ENCODE data around the gene PRR20B.
"Not testable (repeated sequence)": the region's sequence is repeated elsewhere in the genome, so short reads cannot be mapped to it uniquely, and the experiment has no call there.

Gene PRR20B

GRCh38 chr13:57147188-57147587 lies at the start of gene PRR20B:
Gene PRR20B (plus strand): TSS chr13:57147488. CDS start chr13:57147875, 387 bp downstream.
- DNase-seq (ENCODE audit: low read depth in 2 of 3, low spot score in 1 of 3), result not testable (repeated sequence)

GRCh38 chr13:57114945-57115344 lies 32.3 kb upstream of the PRR20B start:
- no peak for DNase-seq (ENCODE audit: low read depth in 2 of 3, low spot score in 1 of 3)

DNA sequence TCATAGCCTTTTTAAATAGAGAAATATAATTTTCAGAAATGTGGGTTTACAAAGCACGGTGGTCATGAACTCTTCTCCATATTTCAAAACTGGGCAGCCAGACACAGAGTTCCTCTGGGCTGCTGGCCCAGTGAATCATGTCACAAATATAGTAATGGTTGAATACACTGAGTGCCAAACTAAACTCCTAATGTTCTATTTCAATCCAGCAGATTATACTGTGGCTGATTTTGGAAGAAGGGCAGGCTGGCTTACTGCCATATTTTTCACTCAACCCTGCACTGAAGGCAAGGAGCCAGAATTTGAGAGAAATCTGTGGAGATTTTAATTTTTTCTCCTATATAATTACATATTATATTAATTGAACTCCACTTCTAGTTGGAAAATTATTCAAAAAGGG lies 23.6 kb upstream of the PRR20B start:
- no peak for DNase-seq (ENCODE audit: low read depth in 2 of 3, low spot score in 1 of 3)

- DNase-seq (ENCODE audit: low read depth in 2 of 3, low spot score in 1 of 3), result no peak
Observed at GRCh38 chr13:57128909-57129308, 18.4 kb upstream of the PRR20B start.

GRCh38 chr13:57136093-57136492 lies 11.2 kb upstream of the PRR20B start:
- DNase-seq (ENCODE audit: low read depth in 2 of 3, low spot score in 1 of 3), result no peak

DNA sequence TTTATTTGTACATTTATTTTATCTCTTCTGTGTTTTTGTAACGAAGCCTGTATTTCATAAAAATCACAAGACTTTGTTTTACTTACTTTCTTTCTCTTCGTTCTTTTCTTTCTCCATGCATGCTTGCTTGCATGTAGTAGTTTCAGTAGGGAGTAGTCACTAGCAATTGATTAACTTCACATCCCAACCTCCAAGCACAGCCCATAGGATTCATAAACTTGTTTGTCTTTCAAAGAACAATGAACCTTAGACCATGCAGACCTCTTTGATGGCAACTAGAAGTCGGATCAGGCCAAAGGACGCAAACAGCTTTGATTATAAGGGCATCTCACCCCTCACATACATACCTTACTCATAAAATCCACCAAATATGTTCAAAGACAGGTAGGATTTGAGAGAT lies 9.7 kb upstream of the PRR20B start:
- DNase-seq (ENCODE audit: low read depth in 2 of 3, low spot score in 1 of 3), result no peak

DNA sequence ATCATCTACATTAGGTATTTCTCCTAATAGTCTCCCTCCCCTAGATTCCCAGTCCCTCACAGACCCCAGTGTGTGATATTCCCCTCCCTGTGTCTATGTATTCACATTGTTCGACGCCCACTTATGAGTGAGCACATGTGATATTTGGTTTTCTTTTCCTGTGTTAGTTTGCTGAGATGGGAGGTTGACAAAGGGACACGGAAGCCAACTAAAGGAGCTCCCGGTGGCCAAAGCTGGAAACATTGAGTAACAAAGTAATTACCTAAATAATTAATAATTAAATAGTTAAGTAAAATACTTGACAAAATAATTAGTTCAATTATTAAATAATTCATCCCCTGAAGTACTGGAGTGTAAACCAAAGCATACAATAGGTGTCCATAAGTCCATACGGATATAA lies 8.3 kb upstream of the PRR20B start:
- DNase-seq (ENCODE audit: low read depth in 2 of 3, low spot score in 1 of 3), result no peak

GRCh38 chr13:57139781-57140180 lies 7.5 kb upstream of the PRR20B start:
- not testable (repeated sequence) for DNase-seq (ENCODE audit: low read depth in 2 of 3, low spot score in 1 of 3)

GRCh38 chr13:57140235-57140968 lies 6.9 kb upstream of the PRR20B start, which contains the start of gene PRR20A:
Gene PRR20A (plus strand): TSS chr13:57140918. CDS start chr13:57141305, 387 bp downstream.
- not testable (repeated sequence) for DNase-seq (ENCODE audit: low read depth in 2 of 3, low spot score in 1 of 3)

DNA sequence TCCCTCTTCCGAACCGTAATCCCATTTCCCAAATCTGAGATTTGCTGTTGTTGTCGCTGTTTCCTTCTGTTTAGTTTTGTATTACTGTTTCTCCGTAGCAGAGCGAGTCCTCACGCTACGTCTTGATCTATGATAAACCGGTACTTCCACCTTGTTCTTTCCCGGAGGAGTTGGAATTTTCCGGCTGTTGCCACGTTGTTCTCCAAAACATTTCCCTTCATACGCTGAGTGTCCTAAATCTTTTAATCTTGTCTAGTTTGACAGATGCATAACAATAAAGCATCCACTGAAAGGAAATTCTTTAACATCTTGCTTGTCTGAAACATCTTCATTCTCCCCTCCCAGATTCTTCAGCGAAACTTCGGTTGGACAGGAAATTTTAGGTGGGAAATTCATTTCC lies 818 bp downstream of the PRR20B start:
- DNase-seq (ENCODE audit: low read depth in 2 of 3, low spot score in 1 of 3), result not testable (repeated sequence)

GRCh38 chr13:57153761-57154160 lies 6.5 kb downstream of the PRR20B start, which contains the start of gene PRR20C:
Gene PRR20C (plus strand): TSS chr13:57154061. CDS start chr13:57154448, 387 bp downstream.
- DNase-seq (ENCODE audit: low read depth in 2 of 3, low spot score in 1 of 3), result not testable (repeated sequence)

DNA sequence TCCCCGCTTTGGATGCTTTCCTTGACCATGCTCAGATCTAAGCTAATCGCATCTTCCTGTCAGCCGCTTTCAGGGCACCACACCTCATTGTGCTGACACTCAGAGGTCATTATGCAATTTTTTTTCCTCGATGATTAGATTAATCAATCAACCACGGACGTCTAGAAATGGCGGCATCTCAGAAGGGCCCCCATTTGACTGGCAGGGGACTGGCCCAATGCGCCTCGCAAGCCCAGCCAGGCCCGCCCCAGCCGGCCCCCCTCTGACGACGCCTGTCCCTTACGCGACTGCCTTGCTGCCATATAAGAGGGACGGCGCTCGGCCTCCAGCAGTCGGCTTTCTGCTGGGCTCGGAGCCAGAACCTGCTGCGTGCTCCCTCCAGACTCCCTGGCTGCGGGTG lies 13.0 kb downstream of the PRR20B start, which contains the start of gene PRR20D:
Gene PRR20D, plus strand, starts transcription at position 301 of the 400 bp plus-strand sequence. CDS start 387 bp downstream, outside the sequence.
- not testable (repeated sequence) for DNase-seq (ENCODE audit: low read depth in 2 of 3, low spot score in 1 of 3)

- not testable (repeated sequence) for DNase-seq (ENCODE audit: low read depth in 2 of 3, low spot score in 1 of 3)
Observed at GRCh38 chr13:57166897-57167296, 19.6 kb downstream of the PRR20B start, which contains the start of gene PRR20E. Gene PRR20E (plus strand): TSS chr13:57167197. CDS start chr13:57167584, 387 bp downstream.

DNA sequence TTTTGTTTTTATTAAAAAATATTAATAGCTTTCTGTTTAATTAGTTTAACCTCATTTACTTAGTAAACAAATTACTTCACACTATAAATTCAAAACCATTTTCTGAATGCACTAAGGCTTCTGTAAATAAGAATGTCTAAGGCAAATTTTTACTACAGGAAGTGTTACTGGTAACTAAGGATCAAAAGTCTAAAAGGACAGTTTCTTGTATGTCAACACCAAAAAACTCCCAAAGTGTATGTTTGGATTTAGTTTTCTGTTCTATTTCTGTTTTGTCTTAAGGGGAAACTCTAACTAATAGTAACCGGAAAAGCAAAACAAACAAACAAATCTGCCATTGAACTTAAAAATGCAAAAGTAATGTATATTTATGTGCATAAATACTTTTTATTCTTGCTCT lies 44.4 kb downstream of the PRR20B start:
- no peak for DNase-seq (ENCODE audit: low read depth in 2 of 3, low spot score in 1 of 3)

Measured in stimulated activated CD4-positive, alpha-beta T cell treated with anti-CD3 and anti-CD28 coated beads, Interleukin-12 subunit alpha, Interleukin-12 subunit beta, amount 100 ng/mL, for 48 hours (primary cell).